H1 (cell line): ENCODE results near the gene RTF1. TPM values are rescaled to one million over a fixed set of nuclear protein-coding genes. Genes with fewer than 3 reads are reported as not detected.

Source experiments
- polyA plus RNA-seq, 7 experiments: library from polyadenylated mRNA; depleted of rRNA in 3 of 7; stranded (reverse) in 5 of 7; unstranded in 2 of 7; fragments of >200 nt in 5 of 7; fragments of 200-250 nt in 2 of 7; gene quantifications; 1 replicate in 5 of 7; 2 replicates in 1 of 7; 4 replicates in 1 of 7; pipeline versions ENCODE4 v1.2.1 to v1.2.3, GENCODE V29; 2011 to 2013; ENCODE audit warnings: missing spikeins in 2 of 7, mixed read lengths in 2 of 7
- small RNA-seq: library from polyadenylated mRNA; stranded (forward); fragments of <200 nt; extraction: miRNeasy Mini kit (QIAGEN cat#:217004); gene quantifications from one replicate; pipeline ENCODE3, GENCODE V24; 2013; ENCODE audit not compliant: insufficient read depth
- total RNA-seq: library from RNA; stranded (reverse); fragmentation: NEBNext Ultra II Directional; extraction: Animal tissue kit (Norgen Biotek cat#: 25700); gene quantifications from 2 replicates; pipeline ENCODE4 v1.2.1, GENCODE V29; 2021

Gene RTF1
- total and polyA plus RNA-seq, 2 of the 8 experiments (the other 6 are each of a cell fraction or from before 2014, with no cell fraction given): 22.6 to 47.7 TPM

Small RNA genes lying within 50 kb of the gene (small RNA-seq; reads per million reads assigned to genes)
- gene RNU6-1169P: not detected

Other genes starting within 250 kb of the RTF1 start
- 0.54 TPM in 1 of 2 replicates, not detected in the other for gene EXD1, start 186.3 kb upstream of the RTF1 start, total RNA-seq
- 0.06 and 0.08 TPM in 2 replicates for gene EXD1, start 186.3 kb upstream of the RTF1 start, polyA plus RNA-seq (2011; rRNA removed)
- 83.3 and 89.0 TPM in 2 replicates for gene CHP1, start 185.8 kb upstream of the RTF1 start, total RNA-seq
- 31.7 and 45.2 TPM in 2 replicates for gene CHP1, start 185.8 kb upstream of the RTF1 start, polyA plus RNA-seq (2011; rRNA removed)
- gene OIP5, start 84.5 kb upstream of the RTF1 start, total RNA-seq: 34.8 and 36.7 TPM in 2 replicates
- gene OIP5, start 84.5 kb upstream of the RTF1 start, polyA plus RNA-seq (2011; rRNA removed): 41.7 and 44.5 TPM in 2 replicates
- 135 and 144 TPM in 2 replicates for gene NUSAP1, start 84.2 kb upstream of the RTF1 start, total RNA-seq
- 60.8 and 65.0 TPM in 2 replicates for gene NUSAP1, start 84.2 kb upstream of the RTF1 start, polyA plus RNA-seq (2011; rRNA removed)
- 15.0 and 16.2 TPM in 2 replicates for gene NDUFAF1, start 14.6 kb upstream of the RTF1 start, total RNA-seq
- 5.9 and 10.8 TPM in 2 replicates for gene NDUFAF1, start 14.6 kb upstream of the RTF1 start, polyA plus RNA-seq (2011; rRNA removed)
- 0.67 and 0.99 TPM in 2 replicates for gene ITPKA, start 76.8 kb downstream of the RTF1 start, total RNA-seq
- 0.25 and 0.39 TPM in 2 replicates for gene ITPKA, start 76.8 kb downstream of the RTF1 start, polyA plus RNA-seq (2011; rRNA removed)
- 0.19 and 0.38 TPM in 2 replicates for gene LTK, start 96.7 kb downstream of the RTF1 start, total RNA-seq
- 0.05 and 0.06 TPM in 2 replicates for gene LTK, start 96.7 kb downstream of the RTF1 start, polyA plus RNA-seq (2011; rRNA removed)
- gene RPAP1, start 127.2 kb downstream of the RTF1 start, total RNA-seq: 84.3 and 86.6 TPM in 2 replicates
- gene RPAP1, start 127.2 kb downstream of the RTF1 start, polyA plus RNA-seq (2011; rRNA removed): 53.3 and 85.6 TPM in 2 replicates
- 96.8 and 98.8 TPM in 2 replicates for gene TYRO3, start 142.1 kb downstream of the RTF1 start, total RNA-seq
- gene TYRO3, start 142.1 kb downstream of the RTF1 start, polyA plus RNA-seq (2011; rRNA removed): 82.7 and 131 TPM in 2 replicates
- 53.2 and 55.7 TPM in 2 replicates for gene MGA, start 243.3 kb downstream of the RTF1 start, total RNA-seq
- gene MGA, start 243.3 kb downstream of the RTF1 start, polyA plus RNA-seq (2011; rRNA removed): 6.1 and 7.6 TPM in 2 replicates